ENCODE measurements around the gene INSYN1.
"Not testable (repeated sequence)": the region's sequence is repeated elsewhere in the genome, so short reads cannot be mapped to it uniquely, and the experiment has no call there.

The INSYN1 gene

DNA sequence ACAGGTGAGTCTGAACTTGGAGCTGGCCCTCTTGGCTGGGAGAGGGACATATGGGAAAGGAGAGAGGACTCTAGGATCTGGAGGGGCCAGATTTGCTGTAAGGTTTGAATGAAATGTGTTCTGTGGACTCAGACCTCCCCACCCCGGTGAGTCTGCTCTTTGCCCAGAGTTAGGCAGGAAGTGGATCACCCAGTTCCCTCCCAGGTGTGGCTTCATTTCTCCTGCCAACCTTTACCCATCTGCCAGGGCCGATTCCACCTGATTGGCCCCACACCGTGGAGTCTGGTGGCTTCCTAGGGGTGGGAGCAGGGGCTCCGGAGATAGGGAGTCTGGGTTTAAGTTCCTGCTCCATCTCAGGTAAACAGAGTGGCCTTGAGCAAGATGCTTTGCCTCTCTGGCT lies 43.5 kb downstream of the INSYN1 start:
- DNase-seq, result no peak

DNA sequence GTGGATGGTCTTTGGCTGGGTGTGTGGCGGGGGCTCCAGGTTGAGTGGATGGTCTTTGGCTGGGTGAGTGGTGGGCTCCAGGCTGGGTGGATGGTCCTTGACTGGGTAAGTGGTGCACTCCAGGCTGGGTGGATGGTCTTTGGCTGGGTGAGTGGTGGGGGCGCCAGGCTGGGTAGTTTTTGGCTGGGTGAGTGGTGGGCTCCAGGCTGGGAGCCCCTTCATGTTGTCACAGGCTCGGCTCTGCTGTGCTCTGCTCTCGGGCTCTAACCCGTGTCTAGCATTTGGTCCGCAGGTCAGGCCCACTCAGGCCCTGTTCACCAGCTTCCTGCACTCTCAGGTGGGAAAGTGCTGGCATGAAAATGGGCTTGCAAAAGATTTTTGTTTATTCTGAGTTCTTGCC lies 43.9 kb downstream of the INSYN1 start:
- DNase-seq, result no peak

DNA sequence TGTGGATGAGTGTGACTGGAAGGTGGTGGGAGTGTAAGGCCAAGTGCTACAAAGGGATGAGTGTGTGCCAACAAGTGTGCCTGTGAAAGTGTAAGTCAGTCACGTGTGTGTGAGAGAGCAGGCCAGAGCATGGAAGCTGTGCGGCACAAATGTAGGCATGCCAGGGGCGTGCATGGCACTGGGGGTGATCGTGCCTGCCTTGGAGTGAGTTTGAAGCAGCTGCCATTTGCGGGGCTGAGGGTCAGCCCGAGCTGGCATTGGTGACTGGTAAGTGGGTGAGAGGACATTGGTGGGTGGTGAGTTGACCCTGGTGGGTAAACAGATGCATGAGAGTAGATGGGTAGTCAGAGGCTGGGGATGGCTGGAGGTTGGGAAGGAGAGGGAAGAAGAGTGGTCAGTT lies 44.5 kb downstream of the INSYN1 start:
- DNase-seq, result no peak

DNA sequence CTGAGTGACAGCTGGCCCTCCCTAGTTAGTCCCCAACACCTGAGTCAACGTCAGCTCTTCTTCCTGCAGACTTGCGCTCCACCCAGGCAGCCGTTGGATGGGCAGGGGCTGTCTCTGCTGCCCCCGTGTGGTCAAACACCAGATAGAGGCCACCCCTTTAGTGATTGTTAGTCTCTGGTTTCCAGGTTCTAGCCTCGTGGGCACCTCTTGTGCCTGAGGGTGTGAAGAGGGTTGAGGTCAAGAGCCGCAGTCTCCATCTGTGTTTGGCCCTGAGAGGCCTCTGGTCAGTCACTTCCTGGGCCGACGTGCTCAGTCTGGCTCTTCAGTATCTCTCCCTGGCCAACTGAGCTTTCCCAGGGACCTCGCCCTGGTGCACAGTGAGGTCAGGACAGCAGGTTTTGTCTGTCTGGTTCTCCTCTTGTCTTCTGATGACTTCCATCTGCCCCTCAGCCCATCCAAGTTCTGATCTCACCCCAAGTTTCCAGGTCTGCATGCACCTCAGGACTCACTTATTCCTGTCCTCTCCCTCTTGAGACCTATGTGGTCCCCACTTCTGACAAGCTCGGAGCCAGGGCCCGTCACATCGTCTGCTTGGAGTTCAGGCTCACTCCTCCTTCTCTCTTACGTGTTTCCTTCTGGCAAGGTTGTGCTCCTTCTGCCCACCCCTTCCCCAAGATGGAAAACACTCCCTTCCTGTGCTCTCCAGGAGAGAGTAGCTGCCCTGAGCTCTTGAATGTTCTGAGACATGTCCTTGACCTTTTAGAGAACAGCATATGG lies 48.1 kb downstream of the INSYN1 start:
- DNase-seq, result peak; percentile 78

DNA sequence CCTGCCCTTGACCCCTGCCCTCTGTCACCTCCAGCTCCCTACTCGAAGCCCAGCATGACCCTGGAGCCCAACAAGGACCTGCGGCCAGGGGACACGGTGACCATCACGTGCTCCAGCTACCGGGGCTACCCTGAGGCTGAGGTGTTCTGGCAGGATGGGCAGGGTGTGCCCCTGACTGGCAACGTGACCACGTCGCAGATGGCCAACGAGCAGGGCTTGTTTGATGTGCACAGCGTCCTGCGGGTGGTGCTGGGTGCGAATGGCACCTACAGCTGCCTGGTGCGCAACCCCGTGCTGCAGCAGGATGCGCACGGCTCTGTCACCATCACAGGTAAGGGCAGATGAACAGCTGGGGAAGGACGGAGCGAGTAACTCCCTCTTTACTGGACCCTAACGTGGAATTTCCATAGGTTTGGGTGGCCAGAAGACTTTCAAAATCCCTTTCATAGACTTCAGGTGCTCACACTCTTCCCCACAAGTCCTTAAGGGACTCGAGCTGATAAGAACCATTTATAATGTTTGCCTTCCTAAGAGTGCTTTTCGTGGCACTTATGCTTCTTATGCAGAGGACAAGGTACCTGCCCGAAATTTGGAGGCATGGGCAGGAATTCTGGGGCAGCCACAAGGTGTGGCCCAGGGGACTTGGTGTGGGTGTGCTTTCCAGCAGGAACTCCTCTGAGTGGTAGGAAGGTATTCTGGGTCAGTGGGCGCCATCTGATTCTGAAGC lies 48.8 kb downstream of the INSYN1 start:
- not testable (repeated sequence) for DNase-seq

DNA sequence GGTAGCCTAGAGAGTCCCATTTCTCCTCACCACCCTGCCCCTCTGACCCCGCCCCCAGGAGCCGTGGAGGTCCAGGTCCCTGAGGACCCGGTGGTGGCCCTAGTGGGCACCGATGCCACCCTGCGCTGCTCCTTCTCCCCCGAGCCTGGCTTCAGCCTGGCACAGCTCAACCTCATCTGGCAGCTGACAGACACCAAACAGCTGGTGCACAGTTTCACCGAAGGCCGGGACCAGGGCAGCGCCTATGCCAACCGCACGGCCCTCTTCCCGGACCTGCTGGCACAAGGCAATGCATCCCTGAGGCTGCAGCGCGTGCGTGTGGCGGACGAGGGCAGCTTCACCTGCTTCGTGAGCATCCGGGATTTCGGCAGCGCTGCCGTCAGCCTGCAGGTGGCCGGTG lies 49.5 kb downstream of the INSYN1 start:
- DNase-seq, result not testable (repeated sequence)

DNA sequence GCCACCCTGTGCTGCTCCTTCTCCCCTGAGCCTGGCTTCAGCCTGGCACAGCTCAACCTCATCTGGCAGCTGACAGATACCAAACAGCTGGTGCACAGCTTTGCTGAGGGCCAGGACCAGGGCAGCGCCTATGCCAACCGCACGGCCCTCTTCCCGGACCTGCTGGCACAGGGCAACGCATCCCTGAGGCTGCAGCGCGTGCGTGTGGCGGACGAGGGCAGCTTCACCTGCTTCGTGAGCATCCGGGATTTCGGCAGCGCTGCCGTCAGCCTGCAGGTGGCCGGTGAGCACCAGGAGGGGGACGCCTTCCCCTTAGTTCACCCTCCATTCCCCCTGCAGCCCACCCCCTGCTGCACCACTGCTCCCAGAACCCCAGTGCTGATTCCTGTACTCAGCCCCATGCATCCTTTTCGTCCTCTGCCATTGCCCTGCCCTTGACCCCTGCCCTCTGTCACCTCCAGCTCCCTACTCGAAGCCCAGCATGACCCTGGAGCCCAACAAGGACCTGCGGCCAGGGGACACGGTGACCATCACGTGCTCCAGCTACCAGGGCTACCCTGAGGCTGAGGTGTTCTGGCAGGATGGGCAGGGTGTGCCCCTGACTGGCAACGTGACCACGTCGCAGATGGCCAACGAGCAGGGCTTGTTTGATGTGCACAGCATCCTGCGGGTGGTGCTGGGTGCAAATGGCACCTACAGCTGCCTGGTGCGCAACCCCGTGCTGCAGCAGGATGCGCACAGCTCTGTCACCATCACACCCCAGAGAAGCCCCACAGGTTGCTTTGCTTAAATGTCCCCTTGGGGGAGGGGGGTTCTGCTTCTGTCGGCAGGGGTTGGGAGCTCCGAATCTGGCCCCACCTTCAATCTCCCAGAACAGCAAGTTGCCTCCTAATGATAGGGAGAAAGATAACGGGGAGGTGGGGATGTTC lies 50.6 kb downstream of the INSYN1 start:
- DNase-seq, result not testable (repeated sequence)

DNA sequence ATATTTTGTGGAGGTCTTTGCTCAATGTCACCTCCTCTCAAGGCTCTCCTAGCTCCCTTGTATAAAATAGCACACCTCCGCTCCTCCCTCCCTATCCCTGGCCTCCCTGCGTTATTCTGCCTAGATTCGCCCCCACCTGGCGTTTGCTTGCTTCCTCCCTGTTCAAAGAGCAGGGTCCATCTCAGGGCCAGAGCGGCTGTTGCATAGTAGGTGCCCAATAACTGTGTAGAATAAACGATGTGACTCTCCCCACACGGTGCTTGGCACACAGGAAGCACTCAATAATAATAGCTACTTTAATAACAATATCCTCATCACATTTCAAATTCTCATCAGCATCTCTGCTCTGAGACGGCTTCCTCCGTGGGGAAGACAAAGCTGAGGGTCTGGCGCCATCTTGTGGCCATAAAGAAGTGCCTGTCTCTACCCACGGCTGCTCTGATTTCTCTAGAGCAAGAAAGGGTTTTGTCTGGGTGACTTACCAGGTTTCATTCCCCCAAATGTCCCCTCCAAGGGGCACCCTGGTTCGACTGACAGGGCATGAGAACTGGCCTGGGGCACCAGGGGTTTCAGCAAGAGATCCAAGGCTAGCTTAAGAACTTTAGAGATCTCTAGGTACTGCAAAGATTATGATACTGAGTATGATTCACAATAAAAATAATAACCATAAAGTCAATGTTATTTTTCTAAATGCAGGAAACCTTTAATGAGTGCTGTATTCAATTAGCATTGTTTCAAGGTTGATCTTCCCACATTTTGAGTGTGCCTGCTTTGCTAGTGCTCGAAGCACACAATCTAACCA lies 52.9 kb downstream of the INSYN1 start:
- DNase-seq, result peak; percentile 88

DNA sequence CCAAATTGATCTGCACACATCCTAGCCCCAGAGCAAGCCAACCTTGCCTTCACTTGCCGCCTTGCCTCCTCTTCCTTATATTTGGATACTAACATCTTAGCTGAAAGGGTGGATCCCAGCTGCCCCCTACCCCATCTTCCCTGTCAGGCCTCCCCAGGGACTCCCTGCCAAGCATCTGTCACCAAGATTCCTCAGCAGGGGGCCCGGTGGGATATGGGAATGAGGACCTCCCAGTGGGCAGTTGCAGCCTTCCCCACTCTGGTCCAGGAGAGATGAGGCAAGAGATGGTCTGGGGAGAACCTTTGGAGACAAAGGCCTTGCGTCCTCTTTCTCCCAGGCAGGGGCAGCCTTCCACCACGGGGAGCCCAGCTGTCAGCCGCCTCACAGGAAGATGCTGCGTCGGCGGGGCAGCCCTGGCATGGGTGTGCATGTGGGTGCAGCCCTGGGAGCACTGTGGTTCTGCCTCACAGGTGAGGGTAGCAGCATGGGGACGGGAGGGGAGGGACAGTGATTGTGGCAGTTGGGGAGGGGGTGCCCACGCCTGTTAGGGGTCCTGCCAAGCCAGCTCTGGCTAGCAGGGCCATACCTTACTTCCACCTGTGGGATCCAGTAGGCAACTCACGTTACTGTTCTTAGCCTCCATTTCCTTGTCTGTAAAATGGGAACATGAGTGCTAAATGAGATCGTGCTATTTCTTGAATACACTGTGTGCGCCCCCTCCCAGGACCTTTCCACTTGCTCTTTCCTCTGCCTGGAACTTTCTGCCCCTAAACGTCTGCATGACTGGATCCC lies 53.7 kb downstream of the INSYN1 start:
- peak; percentile 63 for DNase-seq

DNA sequence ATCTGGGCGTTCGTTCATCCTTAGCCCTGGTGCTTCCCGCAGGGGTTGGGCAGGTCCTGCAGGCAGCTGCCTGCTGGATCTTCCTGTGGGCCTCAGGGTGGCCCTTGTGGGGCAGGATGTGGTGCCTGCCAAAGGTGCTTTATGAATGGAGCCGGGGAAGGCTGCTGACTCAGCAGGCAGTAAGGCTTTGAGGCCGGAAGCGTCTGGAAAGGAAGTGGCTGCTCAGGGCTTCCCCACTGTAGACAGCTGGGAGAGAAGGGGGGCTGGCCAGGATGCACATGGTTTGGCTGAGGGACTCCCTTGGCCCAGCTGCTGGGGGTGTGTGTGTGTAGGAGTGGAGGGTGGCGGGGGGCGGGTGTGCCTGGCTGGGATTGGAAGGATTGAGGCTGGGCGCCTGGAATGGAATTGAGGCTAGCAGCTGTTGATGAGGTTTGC lies 56.1 kb downstream of the INSYN1 start:
- peak; percentile 89 for DNase-seq

DNA sequence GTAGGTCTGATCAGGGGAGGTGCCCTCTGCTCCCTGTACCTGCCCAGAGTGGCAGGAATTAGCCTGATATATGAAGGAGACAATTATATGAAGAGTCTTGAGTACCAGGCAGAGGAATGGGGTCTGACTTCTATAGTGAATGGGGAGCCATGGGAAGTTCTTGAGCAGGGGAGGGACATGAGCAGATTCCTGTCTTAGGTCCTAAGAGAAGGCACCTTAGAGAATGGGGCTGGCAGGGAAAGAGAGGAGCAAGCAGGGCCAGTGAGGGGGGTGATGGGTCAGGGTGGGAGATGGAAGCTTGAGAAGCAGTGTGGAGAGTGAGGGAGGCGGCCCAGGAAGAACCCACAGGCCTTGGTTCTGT lies 56.5 kb downstream of the INSYN1 start:
- no peak for DNase-seq

DNA sequence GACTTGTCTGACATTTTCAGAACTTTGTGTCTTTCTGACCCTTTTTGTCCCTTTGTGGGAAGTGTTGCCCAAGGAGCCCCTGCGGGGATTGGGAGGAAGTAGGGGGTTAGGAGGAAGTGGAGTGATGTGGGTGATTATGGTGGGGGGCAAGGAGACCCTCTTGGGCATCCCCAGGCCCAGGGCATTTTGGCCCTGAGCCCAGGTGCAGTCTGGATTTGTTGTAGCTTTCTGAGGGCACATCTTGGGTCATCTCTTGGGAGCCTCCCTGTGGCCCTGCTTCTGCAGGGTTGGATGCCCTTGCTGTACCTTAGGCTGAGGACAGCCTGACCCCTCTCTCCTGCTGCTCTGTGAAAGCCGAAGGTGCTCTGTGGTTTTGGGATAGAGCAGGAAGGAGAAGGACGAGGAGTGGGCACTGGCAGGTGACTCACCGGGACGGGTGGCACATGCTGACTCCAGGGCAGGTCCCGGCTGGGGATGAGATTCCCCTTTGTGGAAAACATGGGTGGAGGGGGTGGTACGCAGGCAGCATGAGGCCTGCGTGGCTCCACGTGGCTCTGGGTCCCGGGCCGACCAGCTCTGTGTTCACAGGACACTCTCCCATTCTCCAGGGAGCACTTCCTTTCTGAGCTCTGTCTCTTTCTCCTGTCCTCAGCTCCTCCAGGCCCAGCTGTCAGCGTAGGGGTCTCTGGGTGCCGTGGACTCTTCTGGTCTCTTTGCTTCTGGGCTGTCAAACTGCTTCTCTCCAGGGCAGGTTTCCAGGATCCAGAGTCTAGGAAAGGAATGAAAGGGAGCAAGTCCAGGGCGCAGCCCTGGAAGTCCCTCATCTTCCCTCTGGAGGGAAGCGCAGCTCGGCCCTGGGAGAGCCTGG lies 57.1 kb downstream of the INSYN1 start:
- no peak for DNase-seq

DNA sequence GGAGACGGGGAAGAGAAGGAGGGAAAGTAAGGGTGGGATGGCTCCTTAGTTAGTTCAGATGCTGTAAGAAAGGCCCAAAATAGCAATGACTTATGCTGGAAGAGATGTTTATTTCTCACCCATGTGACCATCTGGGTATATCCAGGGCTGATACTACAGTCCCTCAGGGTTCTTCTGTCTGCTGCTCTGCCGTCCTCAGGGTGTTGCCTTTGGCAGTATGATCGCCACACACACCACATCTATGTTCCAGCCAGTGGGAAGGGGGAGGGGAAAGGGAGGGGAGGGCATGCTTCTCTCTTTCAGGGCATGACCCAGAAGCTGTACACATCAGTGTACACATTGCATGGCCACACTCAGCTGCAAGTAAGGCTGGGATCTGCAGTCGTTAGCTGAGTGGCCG lies 58.7 kb downstream of the INSYN1 start:
- no peak for DNase-seq

DNA sequence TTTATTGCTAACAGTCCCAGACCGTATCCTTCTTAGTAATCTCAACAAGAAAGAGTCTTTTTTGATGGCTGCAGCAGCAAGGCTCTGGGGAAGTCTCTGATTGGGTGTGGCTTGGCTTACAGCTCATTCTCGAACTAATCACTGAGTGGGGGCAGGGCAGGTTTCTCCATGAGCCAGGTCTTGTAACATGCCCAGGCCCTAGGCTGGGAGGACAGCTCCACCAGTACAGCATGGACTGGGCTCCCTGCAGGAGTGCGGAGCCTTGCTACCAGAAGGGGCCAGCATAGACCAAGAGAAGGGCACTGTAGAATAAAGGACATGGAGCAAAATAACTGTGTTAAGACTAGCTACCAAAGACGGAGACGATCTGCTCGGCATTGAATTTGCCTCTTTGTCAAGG lies 61.8 kb downstream of the INSYN1 start:
- no peak for DNase-seq

DNA sequence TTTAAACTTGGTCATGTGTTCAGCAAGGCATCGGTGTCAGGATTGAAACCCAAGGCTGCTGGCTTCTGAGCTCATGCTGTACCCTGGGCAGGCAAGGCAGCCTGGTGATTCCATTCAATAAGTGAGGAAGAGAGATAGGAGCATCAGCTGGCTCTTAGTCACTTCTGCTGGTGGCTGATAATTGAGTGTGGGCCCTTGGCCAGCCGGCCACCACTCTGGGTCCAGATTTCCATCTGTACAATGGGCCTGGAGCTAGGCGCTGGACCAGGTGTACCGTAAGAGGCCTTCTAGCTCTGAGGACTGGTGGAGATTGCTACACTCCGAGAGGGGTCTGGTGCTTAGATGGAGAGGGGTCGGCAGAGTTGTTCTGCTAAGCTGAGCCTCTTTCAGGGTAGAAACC lies 64.7 kb downstream of the INSYN1 start:
- DNase-seq, result no peak

DNA sequence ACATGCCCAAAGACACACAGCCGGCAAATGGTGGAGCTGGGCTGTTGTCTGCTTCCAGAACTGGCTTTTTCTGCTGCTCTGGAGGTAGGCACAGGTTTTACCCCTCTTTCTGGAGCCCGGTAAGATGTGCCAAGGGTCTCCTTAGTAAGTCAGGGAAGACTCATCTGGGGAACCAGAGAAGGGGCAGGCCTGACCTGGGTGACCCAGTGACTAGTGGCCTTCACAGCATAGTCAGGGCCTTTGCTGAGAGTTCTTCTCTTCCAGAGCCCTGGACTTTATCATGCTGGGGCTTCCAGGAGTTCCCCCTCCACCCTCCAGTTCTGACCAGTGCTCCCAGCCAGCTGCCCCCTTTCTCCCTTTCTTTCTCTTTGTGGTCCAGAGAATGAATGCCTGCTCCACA lies 65.8 kb downstream of the INSYN1 start:
- DNase-seq, result no peak

DNA sequence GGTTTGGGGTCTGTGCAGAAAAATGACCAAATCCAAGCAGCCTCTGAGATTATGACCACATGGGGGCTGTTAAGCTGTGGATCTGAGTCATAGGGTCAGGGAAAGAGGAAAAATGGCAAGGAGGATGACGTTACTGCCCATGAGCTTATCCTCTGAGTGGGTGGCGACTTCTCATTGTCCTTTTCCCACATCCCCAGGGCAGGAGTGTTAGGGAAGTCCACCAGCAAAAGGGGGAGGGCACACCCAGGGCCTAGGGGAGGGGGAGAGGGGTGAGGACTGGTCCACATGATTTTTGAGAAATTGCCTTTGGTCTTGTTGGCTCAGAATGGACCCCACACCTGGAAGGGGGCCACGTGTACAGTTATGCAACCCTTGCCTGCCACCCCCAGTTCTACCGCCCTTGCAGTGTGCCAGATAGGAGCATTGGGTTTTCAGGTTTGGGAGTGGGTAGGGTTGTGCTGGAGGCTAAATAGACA lies 66.3 kb downstream of the INSYN1 start:
- no peak for DNase-seq

DNA sequence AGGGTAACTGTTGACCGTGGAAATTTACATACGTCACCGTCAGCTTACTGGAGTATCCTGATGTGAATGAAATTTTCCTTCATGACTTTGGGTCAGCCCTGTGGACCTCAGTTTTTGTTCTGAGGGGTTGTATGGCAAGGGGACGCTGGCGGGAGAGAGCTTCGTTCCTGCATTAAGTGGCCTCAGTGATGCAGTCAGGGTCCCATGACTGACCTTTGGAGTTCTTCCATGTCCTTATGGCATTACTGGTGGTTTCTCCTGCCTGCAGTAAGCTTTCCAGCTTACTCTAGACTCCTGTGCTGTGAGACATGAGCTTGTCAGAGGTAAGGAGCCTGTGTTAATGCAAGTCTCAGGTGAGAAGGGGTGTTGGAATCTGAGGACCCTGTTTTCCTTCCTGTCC lies 67.2 kb downstream of the INSYN1 start:
- no peak for DNase-seq

All from NCI-H2171 treated with DMSO at 0.1 percent for 48 hours (cell line).